Measurements from ENCODE around the gene PPFIA1.

DNA sequence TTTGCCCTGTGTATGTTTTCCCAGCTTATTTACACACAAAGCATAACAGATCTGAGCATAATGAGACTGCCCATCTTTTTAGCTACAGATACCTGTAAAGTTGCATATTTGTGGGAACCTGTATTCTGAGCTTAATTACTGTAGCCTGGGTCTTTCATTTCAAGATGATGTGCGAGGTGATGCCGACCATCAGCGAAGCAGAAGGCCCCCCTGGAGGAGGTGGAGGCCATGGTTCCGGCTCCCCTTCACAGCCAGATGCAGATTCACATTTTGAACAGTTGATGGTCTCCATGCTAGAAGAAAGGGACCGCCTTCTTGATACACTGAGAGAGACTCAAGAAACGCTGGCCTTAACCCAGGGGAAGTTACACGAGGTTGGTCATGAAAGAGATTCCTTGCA lies 1.5 kb downstream of the PPFIA1 start:
- TF ChIP-seq, protein P1, sequence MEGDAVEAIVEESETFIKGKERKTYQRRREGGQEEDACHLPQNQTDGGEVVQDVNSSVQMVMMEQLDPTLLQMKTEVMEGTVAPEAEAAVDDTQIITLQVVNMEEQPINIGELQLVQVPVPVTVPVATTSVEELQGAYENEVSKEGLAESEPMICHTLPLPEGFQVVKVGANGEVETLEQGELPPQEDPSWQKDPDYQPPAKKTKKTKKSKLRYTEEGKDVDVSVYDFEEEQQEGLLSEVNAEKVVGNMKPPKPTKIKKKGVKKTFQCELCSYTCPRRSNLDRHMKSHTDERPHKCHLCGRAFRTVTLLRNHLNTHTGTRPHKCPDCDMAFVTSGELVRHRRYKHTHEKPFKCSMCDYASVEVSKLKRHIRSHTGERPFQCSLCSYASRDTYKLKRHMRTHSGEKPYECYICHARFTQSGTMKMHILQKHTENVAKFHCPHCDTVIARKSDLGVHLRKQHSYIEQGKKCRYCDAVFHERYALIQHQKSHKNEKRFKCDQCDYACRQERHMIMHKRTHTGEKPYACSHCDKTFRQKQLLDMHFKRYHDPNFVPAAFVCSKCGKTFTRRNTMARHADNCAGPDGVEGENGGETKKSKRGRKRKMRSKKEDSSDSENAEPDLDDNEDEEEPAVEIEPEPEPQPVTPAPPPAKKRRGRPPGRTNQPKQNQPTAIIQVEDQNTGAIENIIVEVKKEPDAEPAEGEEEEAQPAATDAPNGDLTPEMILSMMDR (IDR thresholded peaks at IDR 0.05; ENCODE audit: insufficient read depth, low read length, poor library complexity, severe bottlenecking): no peak
- TF ChIP-seq EZH2phosphoT487 (conservative IDR thresholded peaks at IDR 0.05; ENCODE audit: low read length): no peak
